HG03108 (cell line): Measurements from ENCODE around the gene SF3B6.

ENCODE experiments used
- ATAC-seq: cut with Tn5 transposase; IDR thresholded peaks from one replicate; pipeline ENCODE4 v1.9.1; 2021; ENCODE audit warnings: moderate library complexity; ENCODE audit not compliant: unreplicated experiment

The SF3B6 gene

GRCh38 chr2:24022324-24022974, 53.7 kb downstream of the SF3B6 start:
- no peak for ATAC-seq

- no peak for ATAC-seq
Measured at GRCh38 chr2:24021122-24021998, 54.8 kb downstream of the SF3B6 start.

GRCh38 chr2:24020244-24020643, 55.9 kb downstream of the SF3B6 start:
- ATAC-seq: no peak

- ATAC-seq: no peak
Measured at GRCh38 chr2:24019729-24020128, 56.4 kb downstream of the SF3B6 start.

- ATAC-seq: no peak
Measured at GRCh38 chr2:24018241-24018640, 57.9 kb downstream of the SF3B6 start.

- ATAC-seq: no peak
Measured at GRCh38 chr2:24017711-24018110, 58.4 kb downstream of the SF3B6 start.
